Mesangial cell (primary cell): ENCODE data around the gene VIPAS39. TPM values are rescaled to one million over a fixed set of nuclear protein-coding genes. Genes with fewer than 3 reads are reported as not detected.

Experiments used
- total RNA-seq: library from RNA; depleted of rRNA; stranded (reverse); fragments of >200 nt; gene quantifications from 2 replicates; pipeline ENCODE4 v1.2.3, GENCODE V29; 2015

VIPAS39 gene
- total RNA-seq: 16.2 and 17.1 TPM in 2 replicates

GRCh38 chr14:77457522-77458248 is at the start of gene VIPAS39, which contains the start of gene AHSA1:
Gene VIPAS39 (minus strand): TSS chr14:77457601. CDS start chr14:77454102, 3,499 bp downstream.
Gene AHSA1 (plus strand): TSS chr14:77458093. CDS start chr14:77458190, 97 bp downstream.

GRCh38 chr14:77498120-77498979 is 40.9 kb upstream of the VIPAS39 start, which contains the start of gene ISM2:
Gene ISM2 (minus strand): TSS chr14:77498816. CDS start chr14:77498793, 23 bp downstream.

GRCh38 chr14:77423423-77423822 is 34.0 kb downstream of the VIPAS39 start, which contains the start of gene NOXRED1:
Gene NOXRED1 (minus strand): TSS chr14:77423523. CDS start chr14:77422889, 634 bp downstream.

GRCh38 chr14:77376771-77377501 is 80.5 kb downstream of the VIPAS39 start, which contains the start of the genes SAMD15 and TMED8:
Gene SAMD15 (plus strand): TSS chr14:77377379. CDS start chr14:77377419, 40 bp downstream.
Gene TMED8 (minus strand): TSS chr14:77377094. CDS start chr14:77377053, 41 bp downstream.

Other genes with a start within 250 kb of the VIPAS39 start
- gene NGB, start 186.4 kb downstream of the VIPAS39 start, total RNA-seq: not detected in 2 replicates
- 13.7 and 15.3 TPM in 2 replicates for gene POMT2, start 136.7 kb downstream of the VIPAS39 start, total RNA-seq
- gene GSTZ1, start 136.6 kb downstream of the VIPAS39 start, total RNA-seq: 28.2 and 46.3 TPM in 2 replicates
- 7.1 and 8.8 TPM in 2 replicates for gene TMED8, start 80.5 kb downstream of the VIPAS39 start, total RNA-seq
- gene SAMD15, start 80.2 kb downstream of the VIPAS39 start, total RNA-seq: 0.51 and 2.0 TPM in 2 replicates
- gene NOXRED1, start 34.1 kb downstream of the VIPAS39 start, total RNA-seq: 0.25 TPM in 1 of 2 replicates, not detected in the other
- 63.1 and 149 TPM in 2 replicates for gene AHSA1, start 492 bp upstream of the VIPAS39 start, total RNA-seq
- gene ISM2, start 41.2 kb upstream of the VIPAS39 start, total RNA-seq: under 0.01 and 2.5 TPM in 2 replicates
- 25.4 and 54.8 TPM in 2 replicates for gene SPTLC2, start 159.0 kb upstream of the VIPAS39 start, total RNA-seq